Activated CD4-positive, CD25-positive, alpha-beta regulatory T cell treated with anti-CD3 and anti-CD28 coated beads, Interleukin-2, amount 50 U/mL, for 24 hours (primary cell): ENCODE results near the gene EPHB4.
"Not testable (repeated sequence)": the region's sequence is repeated elsewhere in the genome, so short reads cannot be mapped to it uniquely, and the experiment has no call there.

Source experiments
- ATAC-seq, 2 donors: fragments of 150-1000 bp; cut with Tn5 transposase; one replicate each; pipeline ENCODE4 v1.10.0; 2021; ENCODE audit warnings: mild to moderate bottlenecking in 1 of 2, moderate library complexity in 1 of 2

The EPHB4 gene

GRCh38 chr7:100819586-100819985 lies 7.7 kb downstream of the EPHB4 start:
- no peak for ATAC-seq

DNA sequence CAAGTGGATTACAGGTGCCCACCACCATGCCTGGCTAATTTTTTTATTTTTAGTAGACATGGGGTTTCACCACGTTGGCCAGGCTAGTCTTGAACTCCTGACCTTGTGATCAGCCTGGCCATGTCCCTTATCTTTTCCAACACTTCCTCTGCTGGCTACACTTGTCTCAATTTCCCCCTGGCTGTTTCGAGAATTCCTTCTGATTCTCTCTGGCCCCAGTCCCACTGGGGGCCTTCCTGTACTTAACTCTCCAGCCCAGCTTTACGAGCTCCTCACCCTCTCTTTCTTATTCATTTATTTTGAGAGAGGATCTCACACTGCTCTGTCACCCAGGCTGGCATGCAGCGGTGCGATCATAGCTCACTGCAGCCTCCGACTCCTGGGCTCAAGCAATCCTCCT lies 8.5 kb downstream of the EPHB4 start:
- ATAC-seq: no peak

DNA sequence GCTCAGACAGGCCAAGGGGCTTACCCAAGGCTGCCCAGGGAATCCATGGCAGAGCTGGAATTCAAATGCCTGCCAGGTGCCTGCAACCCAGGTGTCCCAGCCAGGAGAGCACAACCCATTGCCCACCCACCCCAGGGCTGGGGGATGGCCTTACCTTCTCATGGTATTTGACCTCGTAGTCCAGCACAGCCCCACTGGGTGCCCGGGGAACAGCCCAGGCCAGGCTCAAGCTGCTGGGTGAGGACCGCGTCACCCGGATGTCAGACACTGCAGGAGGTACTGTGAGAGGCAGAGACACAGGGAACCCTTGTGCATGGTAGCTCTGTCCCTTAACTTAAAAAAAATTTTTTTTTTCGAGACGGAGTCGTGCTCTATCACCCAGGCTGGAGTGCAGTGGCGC lies 9.0 kb downstream of the EPHB4 start:
- no peak for ATAC-seq

DNA sequence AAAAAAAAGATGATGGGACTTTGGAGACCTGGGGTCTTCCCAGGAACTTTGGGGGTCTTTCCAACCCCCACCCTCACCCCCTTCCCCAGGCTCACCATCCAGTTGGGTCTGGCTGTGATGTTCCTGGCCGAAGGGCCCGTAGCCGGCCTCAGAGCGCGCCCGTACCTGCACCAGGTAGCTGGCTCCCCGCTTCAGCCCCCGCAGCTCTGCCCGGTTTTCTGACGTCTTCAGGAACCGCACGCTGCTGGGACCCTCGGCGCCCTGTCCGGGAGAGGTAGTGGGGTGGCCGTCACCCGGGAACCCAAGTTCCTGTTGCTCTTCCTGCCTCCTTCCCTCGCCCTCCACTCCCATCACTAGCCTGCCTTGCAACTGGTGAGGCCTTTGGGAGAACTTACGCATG lies 10.2 kb downstream of the EPHB4 start:
- no peak for ATAC-seq

- not testable (repeated sequence) for ATAC-seq
Measured at GRCh38 chr7:100816515-100816914, 10.8 kb downstream of the EPHB4 start.

DNA sequence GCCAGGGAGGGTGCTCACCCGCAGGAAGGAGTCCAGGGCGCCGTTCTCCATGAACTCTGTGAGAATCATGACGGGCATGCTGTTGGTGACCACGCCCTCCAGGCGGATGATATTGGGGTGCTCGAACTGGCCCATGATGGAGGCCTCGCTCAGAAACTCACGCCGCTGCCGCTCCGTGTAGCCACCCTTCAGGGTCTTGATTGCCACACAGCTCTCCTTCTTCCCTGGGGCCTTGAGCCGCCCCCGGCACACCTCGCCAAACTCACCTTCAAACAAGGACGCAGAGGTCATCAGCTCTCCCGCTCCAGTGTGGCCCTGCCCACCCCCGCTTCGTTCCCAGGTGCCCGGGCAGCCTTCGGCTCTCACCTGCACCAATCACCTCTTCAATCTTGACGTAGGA lies 14.6 kb downstream of the EPHB4 start:
- ATAC-seq: no peak

DNA sequence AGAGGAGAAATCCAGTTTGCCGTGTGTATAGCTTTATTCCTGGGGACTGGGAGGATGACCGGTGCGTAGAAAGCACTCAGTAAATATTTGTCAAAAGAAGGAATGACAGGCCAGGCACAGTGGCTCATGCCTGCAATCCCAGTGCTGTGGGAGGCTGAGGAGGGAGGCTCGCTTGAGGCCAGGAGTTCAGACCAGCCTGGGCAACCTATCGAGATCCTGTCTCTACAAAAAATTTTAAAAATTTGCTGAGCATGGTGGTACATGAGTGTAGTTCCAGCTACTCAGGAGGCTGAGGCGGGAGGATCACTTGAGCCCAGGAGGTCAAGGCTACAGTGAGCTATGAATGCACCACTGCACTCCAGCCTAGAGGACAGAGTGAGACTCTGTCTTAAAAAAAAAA lies 15.8 kb downstream of the EPHB4 start:
- ATAC-seq: no peak

DNA sequence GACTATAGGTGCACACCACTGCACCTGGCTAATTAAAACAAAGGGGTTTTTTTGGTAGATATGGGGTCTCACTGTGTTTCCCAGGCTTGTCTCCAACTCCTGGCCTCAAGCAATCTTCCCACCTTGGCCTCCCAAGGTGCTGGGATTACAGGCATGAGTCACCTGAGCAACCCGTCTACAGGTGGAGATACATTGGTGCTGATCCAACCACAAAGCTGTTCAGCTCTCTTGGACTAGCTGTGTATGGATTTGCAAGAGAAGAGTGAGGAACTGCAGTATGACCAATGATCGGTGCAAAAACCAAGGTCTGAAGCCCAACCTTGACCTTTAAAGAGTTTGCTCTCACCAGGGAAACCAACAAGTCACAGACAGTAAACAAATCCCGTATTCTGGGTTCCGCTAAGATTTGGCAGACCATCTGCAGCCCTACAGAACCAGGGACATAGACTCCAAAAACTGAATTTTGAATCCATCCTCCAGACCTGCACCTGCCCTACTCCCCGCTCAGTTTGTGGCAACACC lies 18.9 kb downstream of the EPHB4 start:
- no peak for ATAC-seq

DNA sequence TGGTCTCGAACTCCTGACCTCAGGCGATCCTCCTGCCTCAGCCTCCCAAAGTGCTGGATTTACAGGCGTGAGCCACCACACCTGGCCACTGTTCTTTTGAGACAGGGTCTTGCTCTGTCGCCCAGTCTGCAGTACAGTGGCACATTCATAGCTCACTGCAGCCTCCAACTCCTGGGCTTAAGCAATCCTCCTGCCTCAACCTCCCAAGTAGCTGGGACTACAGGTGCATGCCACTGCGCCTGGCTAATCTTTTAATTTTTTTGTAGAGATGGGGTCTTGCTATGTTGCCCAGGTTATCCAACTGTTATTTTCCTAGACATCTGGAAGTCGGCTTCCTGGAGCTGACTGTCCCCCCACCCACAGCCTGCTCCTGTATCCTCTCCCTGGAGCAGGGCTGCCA lies 20.4 kb downstream of the EPHB4 start:
- not testable (repeated sequence) for ATAC-seq

DNA sequence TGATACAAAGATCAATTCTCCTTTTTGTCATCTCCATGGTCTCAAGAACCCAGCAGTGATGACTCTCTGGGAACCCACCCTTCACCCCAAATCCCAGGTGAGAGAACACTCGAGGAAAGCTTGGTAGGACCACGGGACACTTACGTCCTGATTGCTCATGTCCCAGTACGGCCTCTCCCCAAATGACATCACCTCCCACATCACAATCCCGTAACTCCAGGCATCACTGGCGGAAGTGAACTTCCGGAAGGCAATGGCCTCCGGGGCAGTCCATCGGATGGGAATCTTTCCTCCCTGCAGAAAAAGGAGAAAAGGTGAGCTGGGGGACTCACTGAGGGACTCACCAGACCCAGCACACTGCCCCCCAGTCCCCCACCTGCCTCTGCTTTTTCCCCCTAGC lies 21.0 kb downstream of the EPHB4 start:
- ATAC-seq: no peak

GRCh38 chr7:100804681-100805431 lies 22.5 kb downstream of the EPHB4 start:
- ATAC-seq: no peak

DNA sequence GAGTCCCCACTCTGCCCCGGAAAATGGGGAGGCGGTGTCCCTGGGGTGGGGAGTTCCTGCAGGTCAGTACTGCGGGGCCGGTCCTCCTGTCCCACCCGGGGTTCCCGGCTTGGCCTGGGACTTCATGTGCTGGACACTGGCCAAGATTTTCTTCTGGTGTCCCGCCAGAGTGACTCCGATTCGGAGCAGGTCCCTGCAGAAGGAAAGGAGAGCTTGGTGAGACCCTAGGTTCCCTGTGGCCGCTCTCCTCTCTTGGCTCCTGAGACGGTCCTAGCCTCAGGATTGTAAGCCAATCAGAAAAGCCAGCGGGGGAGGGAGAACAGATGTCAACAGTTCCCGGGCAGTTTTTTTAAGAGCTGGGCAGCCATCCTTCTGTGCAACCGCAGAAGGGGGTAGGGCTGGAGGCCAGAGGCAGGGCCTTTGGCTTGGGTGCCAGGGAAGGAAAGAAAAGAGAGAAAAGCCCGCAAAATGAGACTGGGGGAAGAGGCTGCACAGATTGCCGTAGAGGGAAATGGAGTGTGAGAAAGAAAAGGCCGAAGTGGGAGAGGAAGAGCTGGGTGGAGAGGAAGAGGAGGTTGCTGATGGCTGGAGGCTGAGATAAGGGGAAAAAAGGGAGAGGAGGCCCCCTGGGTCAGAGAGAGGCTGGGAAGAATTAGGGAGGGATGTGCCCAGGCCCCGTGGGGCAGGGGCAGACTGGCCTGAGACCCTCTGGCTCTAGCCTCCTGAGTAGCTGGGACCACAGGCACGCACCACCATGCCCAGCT lies 23.7 kb downstream of the EPHB4 start:
- peak; percentile 64 to 75 for ATAC-seq

- no peak for ATAC-seq
Measured at GRCh38 chr7:100802951-100803350, 24.4 kb downstream of the EPHB4 start.

DNA sequence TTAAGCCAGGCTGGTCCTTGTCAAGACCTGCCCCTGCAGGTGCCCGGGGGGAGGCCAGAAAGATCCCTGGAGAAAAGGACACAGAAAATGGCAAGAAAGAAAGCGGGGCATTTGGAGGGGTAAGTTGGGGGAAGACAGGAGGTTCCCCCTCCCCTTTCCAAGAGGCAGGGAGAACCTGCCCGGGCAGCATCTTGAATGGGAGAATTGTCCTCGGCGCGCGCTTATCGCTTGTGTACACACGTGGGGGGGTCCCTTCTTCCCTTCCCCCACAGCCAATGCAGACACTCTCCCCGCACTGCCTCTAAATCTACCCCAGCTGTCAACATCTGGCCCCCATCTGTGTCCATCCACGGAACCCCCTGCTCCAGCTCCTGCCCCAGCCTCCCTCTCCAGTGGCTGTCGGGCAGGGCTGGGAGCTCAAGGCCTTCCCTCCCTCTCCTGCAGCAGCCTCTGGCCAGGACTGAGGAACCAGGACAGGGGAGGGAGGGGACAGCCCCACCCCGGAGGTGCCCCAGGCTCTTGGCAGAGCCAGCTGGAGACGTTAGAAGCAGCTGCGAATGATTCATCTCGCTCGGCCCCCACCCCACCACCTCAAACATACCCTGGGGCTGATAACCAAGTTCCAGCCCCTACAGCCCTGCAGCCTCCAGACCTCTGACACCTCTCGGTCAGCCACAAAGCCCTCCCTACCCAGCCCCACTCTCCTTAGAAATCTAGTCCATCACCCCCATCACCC lies 25.3 kb downstream of the EPHB4 start:
- ATAC-seq: no peak

GRCh38 chr7:100799037-100799896 lies 28.1 kb downstream of the EPHB4 start:
- no peak for ATAC-seq

- no peak for ATAC-seq
Measured at GRCh38 chr7:100794741-100795140, 32.6 kb downstream of the EPHB4 start.

DNA sequence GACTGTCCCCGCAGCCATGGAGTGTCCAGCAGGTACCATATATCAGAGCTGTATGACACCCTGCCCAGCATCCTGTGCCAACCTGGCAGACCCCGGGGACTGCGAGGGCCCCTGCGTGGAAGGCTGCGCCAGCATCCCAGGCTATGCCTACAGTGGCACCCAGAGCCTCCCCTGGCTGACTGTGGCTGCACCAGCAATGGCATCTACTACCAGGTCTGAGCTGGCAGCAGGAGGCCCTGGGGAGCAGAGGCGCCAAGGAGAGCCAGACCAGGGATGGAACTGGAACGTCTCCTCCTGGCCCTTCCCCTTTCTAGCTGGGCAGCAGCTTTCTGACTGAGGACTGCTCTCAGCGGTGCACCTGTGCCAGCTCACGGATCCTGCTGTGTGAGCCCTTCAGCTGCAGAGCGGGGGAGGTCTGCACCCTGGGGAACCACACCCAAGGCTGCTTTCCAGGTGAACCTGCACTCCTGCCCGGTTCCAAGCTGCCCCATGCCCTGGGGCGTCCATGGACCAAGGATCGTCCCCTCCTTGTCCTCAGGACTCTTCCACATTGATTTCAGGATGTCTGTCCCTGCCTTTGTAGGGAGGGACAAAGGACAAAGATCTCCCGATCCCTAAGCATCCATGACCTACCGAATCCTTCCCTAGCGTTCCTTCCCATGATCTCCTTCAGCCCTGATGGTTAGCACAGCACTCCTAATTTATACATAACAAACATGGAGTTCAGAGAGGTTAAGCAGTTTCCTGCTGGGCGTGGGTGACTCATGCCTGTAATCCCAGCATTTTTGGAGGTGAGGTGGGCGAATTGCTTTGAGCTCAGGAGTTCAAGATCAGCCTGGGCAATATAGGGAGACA lies 33.3 kb downstream of the EPHB4 start:
- ATAC-seq: no peak

GRCh38 chr7:100791881-100792666 lies 35.2 kb downstream of the EPHB4 start:
- no peak for ATAC-seq

- ATAC-seq: no peak
Measured at GRCh38 chr7:100789055-100789454, 38.3 kb downstream of the EPHB4 start.

DNA sequence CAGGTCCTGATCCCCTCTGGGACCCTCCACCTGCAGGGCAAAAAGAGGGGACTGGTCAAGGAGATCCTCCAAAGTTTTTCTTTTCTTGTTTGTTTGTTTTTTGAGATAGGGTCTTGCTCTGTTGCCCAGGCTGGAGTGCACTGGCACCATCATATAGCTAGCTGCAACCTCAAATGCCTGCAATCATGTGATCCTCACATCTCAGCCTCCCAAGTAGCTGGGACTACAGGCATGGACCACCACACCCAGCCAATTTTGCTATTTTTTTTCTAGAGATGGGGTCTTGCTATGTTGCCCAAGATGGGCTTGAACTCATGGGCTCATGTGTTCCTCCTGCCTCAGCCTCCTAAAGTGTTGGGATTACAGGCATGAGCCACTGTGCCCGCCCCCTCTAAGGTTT lies 41.0 kb downstream of the EPHB4 start:
- no peak for ATAC-seq

DNA sequence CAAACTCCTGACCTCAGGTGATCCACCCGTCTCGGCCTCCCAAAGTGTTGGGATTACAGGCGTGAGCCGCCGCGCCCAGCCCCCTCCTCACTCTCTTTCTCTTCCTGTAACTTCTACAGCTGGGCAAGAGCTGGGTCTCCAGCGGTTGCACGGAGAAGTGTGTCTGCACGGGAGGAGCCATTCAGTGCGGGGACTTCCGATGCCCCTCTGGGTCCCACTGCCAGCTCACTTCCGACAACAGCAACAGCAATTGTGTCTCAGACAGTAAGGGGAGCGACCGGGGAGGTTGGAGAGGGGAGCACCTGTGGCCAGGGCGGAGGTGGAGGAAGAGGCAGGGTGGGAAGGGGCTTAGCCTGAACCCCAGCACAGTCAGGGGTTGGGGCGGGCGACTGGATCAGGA lies 41.4 kb downstream of the EPHB4 start:
- no peak for ATAC-seq
